Left ventricle myocardium inferior (tissue), 1 donor: ENCODE measurements around the gene NUAK1. TPM values are rescaled to one million over a fixed set of nuclear protein-coding genes. Genes with fewer than 3 reads are reported as not detected.
"Not testable (repeated sequence)": the region's sequence is repeated elsewhere in the genome, so short reads cannot be mapped to it uniquely, and the experiment has no call there.

Experiments used
- DNase-seq: peaks from one replicate; pipeline ENCODE4 v3.0.0-alpha.2; 2020
- H3K27ac ChIP-seq: fragments of 200-600 bp; replicated peaks from 2 replicates; pipeline ENCODE4 v1.8.0; 2021
- H3K27me3 ChIP-seq: fragments of 200-600 bp; 2 replicates; pipeline ENCODE4 v1.8.0; 2021; ENCODE audit warnings: low read depth
- H3K36me3 ChIP-seq: fragments of 200-600 bp; 2 replicates; pipeline ENCODE4 v1.8.0; 2021
- H3K4me1 ChIP-seq: fragments of 200-600 bp; 2 replicates; pipeline ENCODE4 v1.8.0; 2021
- H3K4me3 ChIP-seq: fragments of 200-600 bp; 2 replicates; pipeline ENCODE4 v1.8.0; 2021; ENCODE audit warnings: mild to moderate bottlenecking, moderate library complexity
- H3K9me3 ChIP-seq: fragments of 200-600 bp; replicated peaks from 2 replicates; pipeline ENCODE4 v1.8.0; 2021
- CTCF ChIP-seq: fragments of 200-600 bp; IDR thresholded peaks from 2 replicates; pipeline ENCODE4 v1.8.0; 2021; ENCODE audit warnings: antibody characterized with exemption, mild to moderate bottlenecking, borderline replicate concordance
- intact Hi-C: fragments of 100-400 bp; cut with micrococcal nuclease; formaldehyde crosslinking; loops from one replicate; pipeline ENCODE4 v1.11.0; 2022
- total RNA-seq: library from RNA; stranded (reverse); fragmentation: NEBNext Ultra II Directional; extraction: Animal tissue kit (Norgen Biotek cat#: 25700); gene quantifications from one replicate; pipeline ENCODE4 v1.2.1, GENCODE V29; 2021
- donor health status: DM: no; HTN: yes; CAD: no; lungs with severe emphysema.

NUAK1 gene
- total RNA-seq, 1 donor from 2014 or later, result 42.1 TPM

- H3K36me3 ChIP-seq, result no peaks in the 10 kb centered on the region
- H3K9me3 ChIP-seq, result peaks cover 28% of the 10 kb centered on the region
- DNase-seq, result no peak
- no peak overlapping the region for H3K4me3 ChIP-seq
- H3K27me3 ChIP-seq, result no peaks in the 10 kb centered on the region
- peaks cover 16% of the 10 kb centered on the region for H3K4me1 ChIP-seq
- intact Hi-C loops, result no loop called here
- no peak overlapping the region for H3K27ac ChIP-seq
- TF ChIP-seq CTCF, result no peak
Measured at GRCh38 chr12:106021516-106021915, 117.2 kb downstream of the NUAK1 start.

GRCh38 chr12:106020736-106021135 lies 118.0 kb downstream of the NUAK1 start:
- intact Hi-C loops, result no loop called here
- Histone ChIP-seq H3K4me3 (no peak overlapping the region), H3K36me3 (no peaks in the 10 kb centered on the region), H3K27me3 (no peaks in the 10 kb centered on the region), H3K4me1 (peaks cover 16% of the 10 kb centered on the region), H3K27ac (no peak overlapping the region), H3K9me3 (peaks cover 28% of the 10 kb centered on the region)
- no peak for DNase-seq
- no peak for TF ChIP-seq CTCF

GRCh38 chr12:106019144-106019543 lies 119.6 kb downstream of the NUAK1 start:
- peaks cover 16% of the 10 kb centered on the region for H3K4me1 ChIP-seq
- H3K9me3 ChIP-seq, result peaks cover 23% of the 10 kb centered on the region
- no peaks in the 10 kb centered on the region for H3K27me3 ChIP-seq
- no peaks in the 10 kb centered on the region for H3K36me3 ChIP-seq
- H3K4me3 ChIP-seq, result no peak overlapping the region
- DNase-seq, result no peak
- TF ChIP-seq CTCF, result no peak
- intact Hi-C loops, result no loop called here
- no peak overlapping the region for H3K27ac ChIP-seq

GRCh38 chr12:106018286-106018685 lies 120.5 kb downstream of the NUAK1 start:
- DNase-seq, result no peak
- no peak for TF ChIP-seq CTCF
- H3K4me3 ChIP-seq, result no peak overlapping the region
- H3K9me3 ChIP-seq, result peaks cover 23% of the 10 kb centered on the region
- H3K27me3 ChIP-seq, result no peaks in the 10 kb centered on the region
- H3K36me3 ChIP-seq, result no peaks in the 10 kb centered on the region
- H3K27ac ChIP-seq, result no peak overlapping the region
- peaks cover 16% of the 10 kb centered on the region for H3K4me1 ChIP-seq
- intact Hi-C loops, result no loop called here

- H3K4me1 ChIP-seq, result peaks cover 11% of the 10 kb centered on the region
- H3K9me3 ChIP-seq, result peaks cover 23% of the 10 kb centered on the region
- H3K27me3 ChIP-seq, H3K4me3 ChIP-seq, intact Hi-C loops, H3K36me3 ChIP-seq, H3K27ac ChIP-seq, DNase-seq: not testable (repeated sequence)
Measured at GRCh38 chr12:106016601-106017278, 122.0 kb downstream of the NUAK1 start.

GRCh38 chr12:106015646-106016045 lies 123.1 kb downstream of the NUAK1 start:
- H3K4me3 ChIP-seq, result no peak overlapping the region
- peaks cover 23% of the 10 kb centered on the region for H3K9me3 ChIP-seq
- no peaks in the 10 kb centered on the region for H3K36me3 ChIP-seq
- no peak overlapping the region for H3K27ac ChIP-seq
- intact Hi-C loops, result no loop called here
- peaks cover under 1% of the 10 kb centered on the region for H3K4me1 ChIP-seq
- no peaks in the 10 kb centered on the region for H3K27me3 ChIP-seq
- DNase-seq, result no peak
- TF ChIP-seq CTCF, result no peak
